K562 (cell line): ENCODE data around the gene TMSB15B. TPM values are rescaled to one million over a fixed set of nuclear protein-coding genes. Genes with fewer than 3 reads are reported as not detected.
"Not testable (repeated sequence)": the region's sequence is repeated elsewhere in the genome, so short reads cannot be mapped to it uniquely, and the experiment has no call there.

Experiments
- ATAC-seq: fragments of 200-7000 bp; cut with Tn5 transposase; 3 replicates; pipeline ENCODE4 v1.9.1; 2020; ENCODE audit warnings: moderate library complexity
- BruUV-seq: library from RNA; stranded (reverse); fragments of 400-500 nt; replicated peaks from 2 replicates; lab custom pipeline; 2021; lab: Mats Ljungman, UMichigan
- CTCF ChIA-PET: fragments of 300-600 bp; formaldehyde crosslinking; extraction: SDS; loops from one replicate; lab custom pipeline; 2021; ENCODE audit warnings: low intra/inter-chr PET ratio; lab: Yijun Ruan, JAX
- POLR2A ChIA-PET: fragments of 300-600, 350-650 bp; sonication (Branson Sonifier 250); formaldehyde crosslinking; extraction: SDS; loops from one replicate; lab custom pipeline; 2021; ENCODE audit warnings: antibody characterized with exemption, inconsistent platforms; lab: Yijun Ruan, JAX
- DNase-seq, 4 experiments: peaks; one replicate each; pipeline versions ENCODE4 v3.0.0 to v3.0.0-alpha.2; 2011 to 2018; ENCODE audit warnings: low spot score in 3 of 4, mixed read lengths in 3 of 4; ENCODE audit errors: extremely low read depth in 1 of 4
- FAIRE-seq: peaks from 2 replicates; lab custom pipeline; 2011; peaks lifted over from hg19 to GRCh38; lab: Jason Lieb, UNC
- H2AFZ ChIP-seq: 2 replicates; pipeline ENCODE4 v1.6.0; 2011; ENCODE audit warnings: low read depth, low read length, control low read depth, inconsistent platforms
- H3K27ac ChIP-seq: fragments of 200-600 bp; 3 replicates; pipeline ENCODE4 v1.8.0; 2011; ENCODE audit warnings: low read depth, mild to moderate bottlenecking, control low read depth, inconsistent platforms, low read length, moderate library complexity, mixed read lengths; ENCODE audit errors: extremely low read depth
- H3K27me3 ChIP-seq, 2 experiments: fragments of 300-600 bp in 1 of 2; 2 replicates in 1 of 2; 3 replicates in 1 of 2; pipeline versions ENCODE4 v1.6.0 to v1.8.0; 2011; ENCODE audit warnings: inconsistent platforms in 2 of 2, low read length in 2 of 2, mild to moderate bottlenecking in 1 of 2, mixed read lengths in 1 of 2, moderate library complexity in 1 of 2; ENCODE audit not compliant: control insufficient read depth in 2 of 2, insufficient read depth in 2 of 2
- H3K36me3 ChIP-seq: fragments of 300-600 bp; 3 replicates; pipeline ENCODE4 v1.8.0; 2011; ENCODE audit warnings: mild to moderate bottlenecking, low read length, inconsistent platforms; ENCODE audit not compliant: control insufficient read depth, insufficient read depth
- H3K4me1 ChIP-seq, 2 experiments: fragments of 200-600 bp in 1 of 2; replicated peaks in 1 of 2; 2 replicates in 1 of 2; 3 replicates in 1 of 2; pipeline versions ENCODE4 v1.5.1 to v1.8.0; 2011; ENCODE audit warnings: inconsistent platforms in 2 of 2, low read length in 2 of 2, mild to moderate bottlenecking in 1 of 2, mixed read lengths in 1 of 2, moderate library complexity in 1 of 2; ENCODE audit not compliant: control insufficient read depth in 2 of 2, insufficient read depth in 2 of 2
- H3K4me2 ChIP-seq: 2 replicates; pipeline ENCODE4 v1.6.1; 2011; ENCODE audit warnings: low read length, control low read depth, inconsistent platforms, mixed read lengths; ENCODE audit not compliant: insufficient read depth
- H3K4me3 ChIP-seq: fragments of 200-600 bp; sonication (generic), shearing (Covaris generic); 2 replicates; pipeline ENCODE4 v1.5.1; 2016; ENCODE audit warnings: control low read depth, inconsistent platforms
- H3K79me2 ChIP-seq: fragments of 200-600 bp; 3 replicates; pipeline ENCODE4 v1.8.0; 2011; ENCODE audit warnings: low read length, inconsistent platforms; ENCODE audit not compliant: control insufficient read depth, insufficient read depth
- H3K9ac ChIP-seq, 2 experiments: 2 replicates each; pipeline versions ENCODE4 v1.6.0 to v1.6.1; 2011; ENCODE audit warnings: low read depth in 2 of 2, low read length in 2 of 2, control low read depth in 1 of 2, inconsistent platforms in 1 of 2, mild to moderate bottlenecking in 1 of 2, mixed read lengths in 1 of 2; ENCODE audit not compliant: insufficient read depth in 1 of 2
- H3K9me1 ChIP-seq: one replicate; pipeline ENCODE4 v1.6.0; 2011; ENCODE audit warnings: inconsistent platforms, mild to moderate bottlenecking, low read length, moderate library complexity; ENCODE audit not compliant: control insufficient read depth, insufficient read depth
- H3K9me3 ChIP-seq: replicated peaks from 2 replicates; pipeline ENCODE4 v1.5.1; 2011; ENCODE audit warnings: low read depth, low read length, inconsistent platforms; ENCODE audit not compliant: control insufficient read depth, insufficient read depth
- H4K20me1 ChIP-seq: replicated peaks from 2 replicates; pipeline ENCODE4 v1.6.1; 2011; ENCODE audit warnings: low read length, inconsistent platforms, mixed read lengths; ENCODE audit not compliant: control insufficient read depth, insufficient read depth
- CTCFL ChIP-seq: IDR thresholded peaks from 2 replicates; pipeline ENCODE4 v1.6.1; 2011; ENCODE audit warnings: borderline replicate concordance, low read depth, mild to moderate bottlenecking, moderate library complexity, low read length; ENCODE audit not compliant: insufficient read depth, poor library complexity, severe bottlenecking
- FOXM1 ChIP-seq, 2 experiments: fragments of 450-650 bp in 1 of 2; sonication (generic) in 1 of 2; formaldehyde crosslinking in 1 of 2; IDR thresholded peaks; 2 replicates each; pipeline versions ENCODE4 v1.6.1 to v1.9.0; 2017 to 2022; ENCODE audit warnings: low read depth in 2 of 2, mild to moderate bottlenecking in 2 of 2, missing genetic modification reagents in 1 of 2, moderate library complexity in 1 of 2
- HDAC6 ChIP-seq: IDR thresholded peaks from 2 replicates; pipeline ENCODE4 v1.6.1; 2012; ENCODE audit warnings: low read depth, mild to moderate bottlenecking, control low read depth, inconsistent platforms, low read length, moderate library complexity
- ZNF316 ChIP-seq: fragments of 450-650 bp; IDR thresholded peaks from 2 replicates; pipeline ENCODE4 v1.6.1; 2016
- WGBS: fragments of 100-300 bp; shearing (Covaris generic); methylation state at CpG from one replicate; pipeline ENCODE4 v1.1.6; 2016; ENCODE audit warnings: low coverage, mixed read lengths; ENCODE audit not compliant: insufficient coverage; ENCODE audit errors: missing lambda C conversion rate; 5-methylcytosine and 5-hydroxymethylcytosine counted together
- in situ Hi-C: fragments of 300-500 bp; cut with MboI; formaldehyde crosslinking; loops from 4 replicates; pipeline ENCODE4 v1.15.0; 2018; ENCODE audit warnings: inconsistent platforms, mixed read lengths
- intact Hi-C: fragments of 100-400 bp; cut with micrococcal nuclease; formaldehyde crosslinking; loops from 2 replicates; pipeline ENCODE4 v1.14.2; 2022
- polyA plus RNA-seq, 8 experiments: library from polyadenylated mRNA; depleted of rRNA in 4 of 8; stranded (reverse) in 5 of 8; unstranded in 3 of 8; fragments of >200 nt; fragmentation: Nextera tagmentation in 2 of 8; fragmentation: Illumina TruSeq in 1 of 8; extraction: Ambion mirVana in 2 of 8; extraction: Trizol in 1 of 8; gene quantifications; 2 replicates each; pipeline versions ENCODE4 v1.2.1 to v1.2.3, GENCODE V29; 2011 to 2014; ENCODE audit warnings: inconsistent platforms in 1 of 8, missing spikeins in 1 of 8
- total RNA-seq, 7 experiments: library from RNA; depleted of rRNA in 6 of 7; stranded (reverse); fragments of >200 nt in 6 of 7; fragmentation: Illumina TruSeq in 2 of 7; extraction: Trizol in 2 of 7; gene quantifications; 2 replicates each; pipeline versions ENCODE4 v1.2.1 to v1.2.3, GENCODE V29; 2011 to 2021; ENCODE audit warnings: low replicate concordance in 1 of 7

The TMSB15B gene
- total and polyA plus RNA-seq, 9 of the 15 experiments (the other 6 are each of a cell fraction or from before 2014, with no cell fraction given), result 0.05 to 0.77 (median 0.32) TPM; not detected in 4

DNA sequence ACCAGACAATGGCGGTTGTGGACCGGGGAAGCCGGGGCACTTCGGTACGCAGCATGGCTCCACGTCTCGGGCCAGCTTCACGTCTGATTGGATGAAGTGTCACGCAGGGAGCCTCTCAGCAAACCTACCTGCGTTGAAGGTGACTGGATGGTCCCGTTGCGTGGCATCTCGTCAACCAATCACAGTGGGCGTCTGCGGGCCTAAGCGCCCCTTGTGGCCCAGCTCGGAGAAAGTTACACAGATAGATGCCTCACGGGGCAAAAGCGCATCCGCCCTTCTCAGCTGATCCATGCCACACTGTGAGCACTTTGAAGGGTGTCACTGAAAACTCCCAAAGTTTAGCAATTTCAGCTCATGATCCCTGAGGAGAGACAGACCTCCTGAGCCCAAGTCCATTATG lies 51.2 kb downstream of the TMSB15B start, which contains the start of gene H2BW1:
TSS of gene H2BW1 (minus strand) at position 103 of the 400 bp plus-strand sequence. CDS start 132 bp downstream, outside the sequence.
- 35% methylated on average over 13 of the region's 20 CpGs for WGBS
- intact Hi-C loops (no loop called here), in situ Hi-C loops (no loop called here)
- H3K36me3 ChIP-seq, result no peaks in the 10 kb centered on the region
- ChIA-PET CTCF (no interaction called here), POLR2A (no interaction called here)
- no peaks in the 10 kb centered on the region for H3K9me1 ChIP-seq
- H3K4me1 ChIP-seq, result peaks cover 0 to 4% of the 10 kb centered on the region in 2 experiments; a peak in 1 of 5 replicates
- H3K4me3 ChIP-seq, result no peak within 1 kb of the TSS
- BruUV-seq, result no TSS peak
- peak in 3 of 4 experiments; percentile 12 to 22 (median 14) for DNase-seq
- H3K4me2 ChIP-seq, result no peak within 1 kb of the TSS; the same call in 1 of the 2 replicates
- H2AFZ ChIP-seq, result no peak within 1 kb of the TSS
- no peak within 1 kb of the TSS for H3K9ac ChIP-seq
- FAIRE-seq, result no peak
- H3K27me3 ChIP-seq, result no peaks in the 10 kb centered on the region
- no peak for TF ChIP-seq FOXM1 (IDR thresholded peaks at IDR 0.05; ENCODE audit: low read depth)
- no peak for TF ChIP-seq FOXM1 (CRISPR knock-in tag; IDR thresholded peaks at IDR 0.05; ENCODE audit: low read depth)
- TF ChIP-seq HDAC6, result no peak
- no peak for TF ChIP-seq ZNF316
- TF ChIP-seq CTCFL, result peak; percentile 73
- ATAC-seq, result peak; percentile 62
- no peaks in the 10 kb centered on the region for H3K9me3 ChIP-seq
- H3K79me2 ChIP-seq, result no peaks in the 10 kb centered on the region
- no peak within 1 kb of the TSS for H3K27ac ChIP-seq
- no peaks in the 10 kb centered on the region for H4K20me1 ChIP-seq

- FAIRE-seq, H3K27me3 ChIP-seq, POLR2A ChIA-PET, H3K9me3 ChIP-seq, H3K4me3 ChIP-seq, H3K4me1 ChIP-seq, ATAC-seq, intact Hi-C loops, BruUV-seq, H3K9me1 ChIP-seq, H3K79me2 ChIP-seq, H2AFZ ChIP-seq, H3K36me3 ChIP-seq, in situ Hi-C loops, H3K27ac ChIP-seq, H3K9ac ChIP-seq, CTCF ChIA-PET, DNase-seq, H3K4me2 ChIP-seq, H4K20me1 ChIP-seq: not testable (repeated sequence)
- WGBS, result 2% methylated on average over 8 of the region's 8 CpGs
Measured at GRCh38 chrX:104015576-104015975, 53.1 kb downstream of the TMSB15B start.
